Measurements from ENCODE around the gene NFXL1. TPM values are rescaled to one million over a fixed set of nuclear protein-coding genes. Genes with fewer than 3 reads are reported as not detected.

The NFXL1 gene
- total RNA-seq, 2 donors from 2014 or later, result 14.0 to 14.2 TPM

DNA sequence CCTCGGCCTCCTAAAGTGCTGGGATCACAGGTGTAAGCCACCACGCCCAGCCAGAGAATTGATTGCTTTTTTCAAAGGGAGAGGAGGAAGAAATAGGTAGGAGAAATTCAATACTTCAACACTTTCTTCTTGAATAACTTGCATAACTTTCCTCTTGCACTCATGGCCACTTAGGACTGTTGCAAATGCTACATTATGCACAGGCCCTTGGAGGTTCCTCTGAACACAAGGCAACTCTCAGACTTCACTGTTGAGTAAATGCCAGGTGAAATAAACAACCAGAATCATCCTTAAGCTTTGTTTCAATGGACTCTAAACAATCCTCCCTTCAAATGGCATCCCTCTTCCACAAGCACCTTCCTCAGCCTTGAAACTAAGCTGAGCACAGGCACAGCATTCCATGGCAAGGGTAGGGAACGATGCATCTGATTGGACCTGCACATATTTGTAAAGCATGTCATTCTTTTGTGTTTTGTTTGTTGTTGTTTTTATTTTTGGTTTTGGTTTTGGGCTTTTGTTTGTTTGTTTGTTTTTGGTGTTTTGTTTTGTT, 104.7 kb downstream of the NFXL1 start:
- H3K4me1 ChIP-seq, result no peaks in the 10 kb centered on the region
- intact Hi-C loops (cut with DNase I), result no loop called here
- H3K9me3 ChIP-seq, result no peaks in the 10 kb centered on the region
- no peaks in the 10 kb centered on the region for H3K36me3 ChIP-seq (replicated peaks in 1 of 2; ENCODE audit: insufficient read depth in 1 of 2, low read depth in 2 of 2)
- H3K27me3 ChIP-seq, result no peaks in the 10 kb centered on the region
- no peak overlapping the region for H3K4me3 ChIP-seq
- DNase-seq (no peak), ATAC-seq (no peak)
- no peak overlapping the region for H3K27ac ChIP-seq
- no peak for TF ChIP-seq POLR2A (IDR thresholded peaks at IDR 0.05)
- TF ChIP-seq, protein P1, sequence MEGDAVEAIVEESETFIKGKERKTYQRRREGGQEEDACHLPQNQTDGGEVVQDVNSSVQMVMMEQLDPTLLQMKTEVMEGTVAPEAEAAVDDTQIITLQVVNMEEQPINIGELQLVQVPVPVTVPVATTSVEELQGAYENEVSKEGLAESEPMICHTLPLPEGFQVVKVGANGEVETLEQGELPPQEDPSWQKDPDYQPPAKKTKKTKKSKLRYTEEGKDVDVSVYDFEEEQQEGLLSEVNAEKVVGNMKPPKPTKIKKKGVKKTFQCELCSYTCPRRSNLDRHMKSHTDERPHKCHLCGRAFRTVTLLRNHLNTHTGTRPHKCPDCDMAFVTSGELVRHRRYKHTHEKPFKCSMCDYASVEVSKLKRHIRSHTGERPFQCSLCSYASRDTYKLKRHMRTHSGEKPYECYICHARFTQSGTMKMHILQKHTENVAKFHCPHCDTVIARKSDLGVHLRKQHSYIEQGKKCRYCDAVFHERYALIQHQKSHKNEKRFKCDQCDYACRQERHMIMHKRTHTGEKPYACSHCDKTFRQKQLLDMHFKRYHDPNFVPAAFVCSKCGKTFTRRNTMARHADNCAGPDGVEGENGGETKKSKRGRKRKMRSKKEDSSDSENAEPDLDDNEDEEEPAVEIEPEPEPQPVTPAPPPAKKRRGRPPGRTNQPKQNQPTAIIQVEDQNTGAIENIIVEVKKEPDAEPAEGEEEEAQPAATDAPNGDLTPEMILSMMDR (IDR thresholded peaks at IDR 0.05), result no peak
- 80 to 89% methylated on average over 3 of the region's 3 CpGs for WGBS, 2 donors

DNA sequence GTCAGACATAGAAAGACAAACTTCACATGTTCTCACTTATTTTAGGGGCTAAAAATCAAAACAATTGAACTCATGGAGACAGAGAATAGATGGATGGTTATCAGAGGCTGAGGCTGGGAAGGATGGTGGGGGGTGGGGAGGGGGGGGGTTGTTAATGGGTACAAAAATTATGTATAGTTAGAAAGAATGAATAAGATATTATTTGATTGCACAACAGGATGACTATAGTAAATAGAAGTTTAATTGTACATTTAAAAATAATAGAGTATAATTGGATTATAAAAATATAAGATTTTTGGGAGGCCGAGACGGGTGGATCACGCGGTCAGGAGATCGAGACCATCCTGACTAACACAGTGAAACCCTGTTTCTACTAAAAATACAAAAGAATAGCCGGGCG, 109.8 kb downstream of the NFXL1 start:
- Histone ChIP-seq H3K9me3 (no peaks in the 10 kb centered on the region), H3K4me1 (no peaks in the 10 kb centered on the region), H3K36me3 (replicated peaks in 1 of 2; ENCODE audit: insufficient read depth in 1 of 2, low read depth in 2 of 2) (no peaks in the 10 kb centered on the region), H3K4me3 (no peak overlapping the region), H3K27me3 (no peaks in the 10 kb centered on the region), H3K27ac (no peak overlapping the region)
- ATAC-seq, result no peak
- 84 to 93% methylated on average over 7 of the region's 7 CpGs for WGBS, 2 donors
- intact Hi-C loops (cut with DNase I), result no loop called here
- TF ChIP-seq, protein P1 (IDR thresholded peaks at IDR 0.05), result no peak
- TF ChIP-seq POLR2A (IDR thresholded peaks at IDR 0.05), result no peak
- no peak for DNase-seq

DNA sequence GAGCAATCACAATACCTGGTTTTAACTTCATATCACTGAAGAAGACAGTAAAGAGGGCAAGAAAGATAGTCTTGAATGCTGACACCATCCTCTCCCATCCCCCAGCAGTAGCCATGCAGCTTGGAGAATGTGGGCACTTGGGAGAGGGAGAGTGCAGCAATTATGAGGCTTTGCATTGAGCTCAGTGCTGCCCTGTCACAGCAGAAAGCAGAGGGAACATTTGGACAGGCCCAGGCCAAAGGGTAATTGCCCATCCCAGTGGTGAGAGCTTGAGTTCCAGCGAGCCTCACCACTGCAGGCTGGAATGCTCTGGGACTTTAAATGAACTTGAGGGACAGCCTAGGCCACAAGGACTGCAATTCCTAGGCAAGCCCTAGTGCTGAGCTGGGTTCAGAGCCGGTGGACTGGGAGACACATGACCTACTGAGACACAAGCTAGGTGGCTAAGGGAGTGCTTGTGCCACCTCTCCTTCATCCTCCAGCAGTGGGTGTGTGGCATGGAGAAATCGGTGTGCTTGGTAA, 112.8 kb downstream of the NFXL1 start:
- ATAC-seq, result no peak
- no peaks in the 10 kb centered on the region for H3K9me3 ChIP-seq
- no peak for TF ChIP-seq POLR2A (IDR thresholded peaks at IDR 0.05)
- TF ChIP-seq, protein P1 (IDR thresholded peaks at IDR 0.05), result no peak
- intact Hi-C loops (cut with DNase I), result no loop called here
- 76 to 82% methylated on average over 3 of the region's 3 CpGs for WGBS, 2 donors
- no peak overlapping the region for H3K27ac ChIP-seq
- H3K4me1 ChIP-seq, result no peaks in the 10 kb centered on the region
- H3K27me3 ChIP-seq, result no peaks in the 10 kb centered on the region
- no peak overlapping the region for H3K4me3 ChIP-seq
- no peaks in the 10 kb centered on the region for H3K36me3 ChIP-seq (replicated peaks in 1 of 2; ENCODE audit: insufficient read depth in 1 of 2, low read depth in 2 of 2)
- no peak for DNase-seq

DNA sequence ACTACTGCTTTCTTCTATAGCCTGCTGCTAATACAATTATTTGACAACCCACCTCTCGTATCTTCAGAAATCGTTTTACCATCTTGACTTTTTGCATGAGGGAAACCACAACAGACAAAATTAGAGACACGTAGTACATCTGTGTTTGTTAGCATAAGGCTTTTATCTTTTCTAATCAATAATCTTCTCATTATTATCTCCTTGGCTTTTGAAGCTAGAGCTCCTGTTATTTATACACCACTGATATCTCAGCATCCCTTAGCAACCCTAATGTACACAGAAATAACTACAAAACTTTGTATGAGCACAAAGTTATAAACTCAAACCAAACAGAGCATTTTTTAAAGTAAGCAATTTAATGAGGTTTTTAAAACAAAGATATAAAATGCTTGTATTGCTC, 116.2 kb downstream of the NFXL1 start:
- Histone ChIP-seq H3K4me3 (no peak overlapping the region), H3K27me3 (no peaks in the 10 kb centered on the region), H3K27ac (no peak overlapping the region), H3K9me3 (no peaks in the 10 kb centered on the region), H3K36me3 (replicated peaks in 1 of 2; ENCODE audit: insufficient read depth in 1 of 2, low read depth in 2 of 2) (no peaks in the 10 kb centered on the region), H3K4me1 (no peaks in the 10 kb centered on the region)
- ATAC-seq, result no peak
- DNase-seq, result no peak
- TF ChIP-seq, protein P1 (IDR thresholded peaks at IDR 0.05), result no peak
- no peak for TF ChIP-seq POLR2A (IDR thresholded peaks at IDR 0.05)
- intact Hi-C loops (cut with DNase I), result no loop called here
- WGBS, 2 donors, result 37% methylated on average over 3 of the region's 3 CpGs

Other genes starting within 250 kb of the NFXL1 start
- 1 to 10 TPM in 1 of 2 donors, under 1 TPM in 1; 0.33 to 1.3 TPM for gene CORIN, start 76.5 kb downstream of the NFXL1 start, total RNA-seq
- 1 to 10 TPM in 1 of 2 donors, under 1 TPM in 1; 0.33 to 1.8 TPM for gene CNGA1, start 102.1 kb upstream of the NFXL1 start, total RNA-seq
- gene NIPAL1, start 102.2 kb upstream of the NFXL1 start, total RNA-seq, result 1 to 10 TPM; 1.0 to 1.6 TPM
- gene TXK, start 219.7 kb upstream of the NFXL1 start, total RNA-seq, result 1 to 10 TPM in 1 of 2 donors, under 1 TPM in 1; 0.66 to 1.3 TPM

Data from body of pancreas (tissue), 4 donors.